Lung (tissue), 12 donors: ENCODE data around the gene LRRC74A. TPM values are rescaled to one million over a fixed set of nuclear protein-coding genes. Genes with fewer than 3 reads are reported as not detected.
A peak's percentile ranks its signal among the peaks of the same experiment; 100 is the strongest.

Experiments
- ATAC-seq: fragments of 200-7000 bp; cut with Tn5 transposase; one replicate; pipeline ENCODE4 v1.9.1; 2020; ENCODE audit warnings: moderate number of reproducible peaks; ENCODE audit not compliant: insufficient read depth, low FRiP score
- DNase-seq, 3 donors: peaks; one replicate each; pipeline ENCODE4 v3.0.0-alpha.2; 2013 to 2017
- H3K27ac ChIP-seq, 2 donors: one replicate each; pipeline ENCODE4 v1.5.1; 2013; ENCODE audit warnings: mild to moderate bottlenecking in 2 of 2, moderate library complexity in 2 of 2, control low read depth in 1 of 2, inconsistent platforms in 1 of 2, low read depth in 1 of 2, low read length in 1 of 2
- H3K27me3 ChIP-seq, 3 donors: one replicate each; pipeline ENCODE4 v1.5.1; 2013; ENCODE audit warnings: low read length in 2 of 3; ENCODE audit not compliant: control insufficient read depth in 3 of 3, insufficient read depth in 3 of 3
- H3K36me3 ChIP-seq, 4 donors: one replicate each; pipeline ENCODE4 v1.5.1; 2013; ENCODE audit warnings: low read length in 4 of 4, mild to moderate bottlenecking in 1 of 4, moderate library complexity in 1 of 4; ENCODE audit not compliant: control insufficient read depth in 4 of 4, insufficient read depth in 4 of 4
- H3K4me1 ChIP-seq, 5 donors: one replicate each; pipeline ENCODE4 v1.5.1; 2013; ENCODE audit warnings: low read length in 5 of 5, mild to moderate bottlenecking in 2 of 5, moderate library complexity in 1 of 5; ENCODE audit not compliant: control insufficient read depth in 5 of 5, insufficient read depth in 5 of 5
- H3K4me3 ChIP-seq: one replicate; pipeline ENCODE4 v1.5.1; 2013; ENCODE audit warnings: mild to moderate bottlenecking, control low read depth, moderate library complexity
- H3K9ac ChIP-seq, 2 donors: one replicate each; pipeline ENCODE4 v1.5.1; 2013; ENCODE audit warnings: low read length in 2 of 2, control low read depth in 1 of 2; ENCODE audit not compliant: insufficient read depth in 1 of 2
- H3K9me3 ChIP-seq, 4 donors: one replicate each; pipeline ENCODE4 v1.5.1; 2013; ENCODE audit warnings: low read length in 3 of 4, mild to moderate bottlenecking in 1 of 4, moderate library complexity in 1 of 4; ENCODE audit not compliant: control insufficient read depth in 4 of 4, insufficient read depth in 3 of 4
- WGBS, 2 donors: extraction: QIAGEN DNeasy Blood & Tissue Kit; methylation state at CpG; one replicate each; pipeline ENCODE4 v1.1.7; 2013; 5-methylcytosine and 5-hydroxymethylcytosine counted together
- polyA plus RNA-seq, 2 donors: library from polyadenylated mRNA; stranded (reverse); fragments of 200-250 nt; gene quantifications; one replicate each; pipeline ENCODE4 v1.2.1, GENCODE V29; 2013
- total RNA-seq, 2 donors: library from RNA; depleted of rRNA in 1 of 2; stranded (reverse); fragments of >200 nt in 1 of 2; gene quantifications; one replicate each; pipeline ENCODE4 v1.2.1, GENCODE V29; 2014 to 2021
- TF ChIP-seq, protein P1 (sequence below): IDR thresholded peaks from 2 replicates; pipeline ENCODE4 v1.5.1; 2012; ENCODE audit warnings: mild to moderate bottlenecking; ENCODE audit errors: control extremely low read depth, extremely low read depth
- donor health status: control.
- donor health status: control.
- donor health status: Bipolar disorder and iron deficiency.
- donor health status: healthy.
- donor health status: DM: yes; HTN: yes; CAD: no.

Gene LRRC74A
- total and polyA plus RNA-seq, 4 donors: not detected

DNA sequence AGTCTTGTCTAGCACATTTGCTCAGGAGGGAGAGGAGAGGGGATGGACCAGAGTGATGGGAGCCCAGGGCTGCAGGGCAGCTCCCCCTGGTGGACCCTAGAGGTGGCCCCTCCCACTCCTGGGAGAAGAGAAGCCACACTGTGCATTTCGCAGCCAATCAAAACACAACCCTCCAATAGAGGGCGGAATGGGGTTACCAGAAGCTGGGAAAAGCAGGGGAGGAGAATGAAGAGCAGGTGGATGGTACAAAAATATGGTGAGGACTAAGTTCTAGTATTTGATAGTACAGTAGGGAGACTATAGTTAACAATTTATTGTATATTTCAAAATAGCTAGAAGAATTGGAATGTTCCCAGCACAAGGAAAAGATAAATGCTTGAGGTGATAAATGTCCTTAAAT is 41.3 kb upstream of the LRRC74A start:
- ATAC-seq: peak; percentile 80
- H3K27ac ChIP-seq: no peak overlapping the region

DNA sequence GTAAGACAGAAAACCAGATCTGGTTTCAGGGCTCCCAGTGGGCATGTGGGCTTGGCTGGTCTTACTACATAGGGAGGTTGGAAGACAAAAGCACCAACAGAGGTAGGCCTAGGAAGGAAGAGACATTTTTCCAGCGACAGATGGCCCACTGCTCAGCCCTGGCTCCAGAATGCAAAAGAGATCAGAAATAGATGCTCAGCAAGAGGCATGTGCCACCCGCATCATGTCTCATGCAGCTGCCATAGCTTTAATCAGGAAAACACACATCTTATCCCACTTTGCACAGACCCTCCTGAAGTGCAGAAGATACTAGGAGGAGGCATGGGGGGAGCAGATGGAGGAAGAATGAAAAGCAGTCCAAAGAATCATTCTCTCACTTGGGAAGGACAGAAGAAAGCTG is 39.6 kb upstream of the LRRC74A start:
- 99 to 100% methylated on average over 2 of the region's 2 CpGs for WGBS, 2 donors
- no peaks in the 10 kb centered on the region for H3K27me3 ChIP-seq
- no peak overlapping the region for H3K27ac ChIP-seq
- DNase-seq (no peak), ATAC-seq (no peak)
- no peak overlapping the region for H3K4me3 ChIP-seq
- TF ChIP-seq, protein P1, sequence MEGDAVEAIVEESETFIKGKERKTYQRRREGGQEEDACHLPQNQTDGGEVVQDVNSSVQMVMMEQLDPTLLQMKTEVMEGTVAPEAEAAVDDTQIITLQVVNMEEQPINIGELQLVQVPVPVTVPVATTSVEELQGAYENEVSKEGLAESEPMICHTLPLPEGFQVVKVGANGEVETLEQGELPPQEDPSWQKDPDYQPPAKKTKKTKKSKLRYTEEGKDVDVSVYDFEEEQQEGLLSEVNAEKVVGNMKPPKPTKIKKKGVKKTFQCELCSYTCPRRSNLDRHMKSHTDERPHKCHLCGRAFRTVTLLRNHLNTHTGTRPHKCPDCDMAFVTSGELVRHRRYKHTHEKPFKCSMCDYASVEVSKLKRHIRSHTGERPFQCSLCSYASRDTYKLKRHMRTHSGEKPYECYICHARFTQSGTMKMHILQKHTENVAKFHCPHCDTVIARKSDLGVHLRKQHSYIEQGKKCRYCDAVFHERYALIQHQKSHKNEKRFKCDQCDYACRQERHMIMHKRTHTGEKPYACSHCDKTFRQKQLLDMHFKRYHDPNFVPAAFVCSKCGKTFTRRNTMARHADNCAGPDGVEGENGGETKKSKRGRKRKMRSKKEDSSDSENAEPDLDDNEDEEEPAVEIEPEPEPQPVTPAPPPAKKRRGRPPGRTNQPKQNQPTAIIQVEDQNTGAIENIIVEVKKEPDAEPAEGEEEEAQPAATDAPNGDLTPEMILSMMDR: no peak
- no peak overlapping the region for H3K9ac ChIP-seq
- H3K9me3 ChIP-seq: no peaks in the 10 kb centered on the region
- peaks cover 0 to 2% (median 0%) of the 10 kb centered on the region in 5 donors for H3K4me1 ChIP-seq
- peaks cover 11 to 52% (median 17%) of the 10 kb centered on the region in 4 donors for H3K36me3 ChIP-seq

More for the DNA sequence above, 41.3 kb upstream of the LRRC74A start:
- peak; percentile 71 to 75 (median 72) for DNase-seq
- H3K4me1 ChIP-seq: peaks cover 0 to 5% (median 0%) of the 10 kb centered on the region in 5 donors
- TF ChIP-seq, protein P1: peak; percentile 54
- H3K27me3 ChIP-seq: no peaks in the 10 kb centered on the region
- H3K9me3 ChIP-seq: no peaks in the 10 kb centered on the region
- peaks cover 3 to 48% (median 7%) of the 10 kb centered on the region in 4 donors for H3K36me3 ChIP-seq
- no peak overlapping the region for H3K4me3 ChIP-seq
- no peak overlapping the region for H3K9ac ChIP-seq
- WGBS, 2 donors: 23 to 35% methylated on average over 2 of the region's 2 CpGs

DNA sequence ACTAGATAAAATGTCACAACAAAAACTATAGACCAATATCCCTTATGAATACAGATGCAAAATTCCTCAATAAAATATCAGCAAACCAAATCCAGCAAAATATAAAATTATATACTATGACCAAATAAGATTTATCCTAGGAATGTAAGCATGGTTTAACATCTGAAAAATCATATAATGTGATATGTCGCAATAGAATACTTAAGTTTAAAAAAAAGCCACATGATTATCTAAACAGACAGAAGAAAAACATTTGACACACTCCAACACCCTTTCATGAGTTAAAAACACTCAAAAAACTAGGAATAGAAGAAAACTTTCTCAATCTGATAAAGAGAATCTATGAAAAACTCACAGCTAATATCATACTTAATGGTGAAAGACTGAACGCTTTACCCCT is 33.8 kb upstream of the LRRC74A start:
- TF ChIP-seq, protein P1: no peak
- Histone ChIP-seq H3K27me3 (no peaks in the 10 kb centered on the region), H3K9me3 (no peaks in the 10 kb centered on the region), H3K36me3 (peaks cover 10 to 32% (median 21%) of the 10 kb centered on the region in 4 donors), H3K4me1 (no peaks in the 10 kb centered on the region), H3K27ac (no peak overlapping the region), H3K4me3 (no peak overlapping the region), H3K9ac (no peak overlapping the region)
- no peak for ATAC-seq
- no peak for DNase-seq
- 91 to 93% methylated on average over 2 of the region's 2 CpGs for WGBS, 2 donors

DNA sequence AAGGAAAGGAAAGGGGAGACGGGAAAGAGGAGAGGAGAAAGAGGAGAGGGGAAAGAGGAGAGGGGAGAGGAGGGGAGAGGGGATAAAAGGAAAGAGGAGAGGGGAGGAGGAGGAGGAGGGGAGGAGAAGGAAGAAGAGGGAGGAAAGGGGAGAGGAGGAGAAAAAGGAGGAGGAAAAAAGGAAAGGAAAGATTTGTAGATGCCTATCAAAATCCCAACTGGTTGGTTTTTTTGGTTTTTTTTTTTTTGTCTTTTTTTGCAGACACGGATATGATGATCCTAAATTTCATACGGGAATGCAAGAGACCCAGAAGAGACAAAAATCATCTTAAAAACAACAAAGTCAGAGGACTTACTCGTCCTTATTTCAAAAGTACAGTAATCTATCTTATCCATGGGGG is 32.9 kb upstream of the LRRC74A start:
- TF ChIP-seq, protein P1: no peak
- H3K4me1 ChIP-seq: no peaks in the 10 kb centered on the region
- no peak for DNase-seq
- no peaks in the 10 kb centered on the region for H3K27me3 ChIP-seq
- H3K36me3 ChIP-seq: peaks cover 10 to 29% (median 24%) of the 10 kb centered on the region in 4 donors
- WGBS, 2 donors: 93 to 95% methylated on average over 3 to 4 of the region's 4 CpGs
- no peaks in the 10 kb centered on the region for H3K9me3 ChIP-seq
- no peak for ATAC-seq
- no peak overlapping the region for H3K4me3 ChIP-seq
- H3K27ac ChIP-seq: no peak overlapping the region
- no peak overlapping the region for H3K9ac ChIP-seq
